Stimulated activated CD8-positive, alpha-beta memory T cell treated with anti-CD3 and anti-CD28 coated beads, Interleukin-12 subunit alpha, Interleukin-12 subunit beta, amount 100 ng/mL, for 24 hours (primary cell): ENCODE results near the gene MAD2L2.

ENCODE experiments used
- DNase-seq: peaks from one replicate; pipeline ENCODE4 v3.0.0-alpha.2; 2020; ENCODE audit errors: extremely low read depth

MAD2L2 gene

DNA sequence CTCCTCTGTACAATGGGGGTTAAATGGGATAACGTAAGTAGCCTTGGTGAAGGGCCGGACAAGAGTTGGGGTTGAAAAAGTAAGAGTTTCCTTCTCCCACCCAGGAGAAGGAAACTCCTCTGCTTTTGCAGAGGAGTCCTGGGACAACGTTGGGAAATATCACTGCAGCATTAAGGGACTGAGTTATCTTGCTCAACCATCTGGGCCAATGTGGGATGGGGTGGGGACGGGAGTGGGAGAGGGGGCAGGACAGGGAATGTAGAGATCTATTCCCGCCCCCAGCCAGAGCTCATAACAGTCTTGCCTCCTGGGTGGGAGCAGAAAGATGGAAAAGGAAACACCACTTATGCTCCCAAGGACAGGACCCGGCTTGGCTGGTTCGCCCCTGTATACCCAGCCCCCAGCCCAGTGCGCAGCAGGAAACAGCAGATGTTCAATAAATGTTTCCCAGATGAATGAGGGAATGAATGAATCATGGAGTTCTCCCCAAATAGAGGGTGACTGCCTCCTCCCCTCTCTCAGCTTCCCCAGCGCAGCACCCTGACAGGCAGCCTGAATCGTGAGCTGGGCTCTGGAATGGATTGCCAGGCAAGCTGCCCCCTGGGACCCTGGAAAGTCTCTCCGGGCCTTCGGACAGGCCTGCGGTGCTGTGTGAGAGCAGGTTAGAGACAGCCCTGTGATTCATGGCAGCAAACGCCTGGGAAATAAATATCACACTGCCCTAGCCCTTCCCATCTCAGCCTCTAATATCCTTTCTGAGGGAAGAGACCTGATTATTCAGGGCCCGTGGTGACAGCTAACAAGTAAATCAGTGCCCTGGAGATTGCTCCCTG lies 51.5 kb downstream of the MAD2L2 start:
- no peak for DNase-seq

DNA sequence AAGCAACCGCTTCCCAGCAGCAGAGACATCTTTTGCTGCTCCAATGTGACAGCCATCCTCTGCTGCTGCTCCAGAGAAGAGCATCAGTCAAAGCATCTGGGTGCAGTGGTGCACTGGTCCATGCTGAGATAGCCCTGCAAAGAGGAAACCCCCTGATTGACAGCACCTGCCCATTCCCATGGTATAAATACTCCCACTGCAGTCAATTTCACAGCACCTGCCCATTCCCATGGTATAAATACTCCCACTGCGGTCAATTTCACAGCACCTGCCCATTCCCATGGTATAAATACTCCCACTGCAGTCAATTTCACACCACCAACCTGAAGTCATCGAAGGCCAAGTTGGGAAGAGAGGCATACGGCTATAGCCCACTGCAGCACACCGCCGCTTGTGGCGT lies 52.2 kb downstream of the MAD2L2 start:
- DNase-seq: no peak

DNA sequence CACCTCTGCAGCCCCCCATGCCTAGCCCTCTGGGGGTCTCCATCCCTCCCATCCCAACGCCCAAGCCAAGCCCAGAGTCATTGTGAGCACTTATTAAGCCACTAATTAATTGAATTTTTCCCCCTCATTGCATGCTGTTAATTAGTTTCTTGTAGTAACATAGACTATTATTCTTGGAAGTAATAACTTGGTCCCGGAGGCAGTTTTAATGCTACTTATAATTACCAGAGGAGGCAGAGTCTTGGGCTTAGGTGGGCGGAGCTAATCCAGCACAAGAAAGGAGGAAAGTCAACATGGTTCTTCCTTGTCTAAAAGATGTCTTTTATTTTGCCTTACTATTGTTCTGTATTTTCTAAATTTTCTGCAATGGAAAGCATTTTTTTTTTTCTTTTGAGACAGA lies 54.4 kb downstream of the MAD2L2 start:
- DNase-seq: no peak
